ENCODE measurements around the gene PALD1. TPM values are rescaled to one million over a fixed set of nuclear protein-coding genes. Genes with fewer than 3 reads are reported as not detected.

The PALD1 gene
- total RNA-seq, 2 donors from 2014 or later: 17.3 to 19.7 TPM

DNA sequence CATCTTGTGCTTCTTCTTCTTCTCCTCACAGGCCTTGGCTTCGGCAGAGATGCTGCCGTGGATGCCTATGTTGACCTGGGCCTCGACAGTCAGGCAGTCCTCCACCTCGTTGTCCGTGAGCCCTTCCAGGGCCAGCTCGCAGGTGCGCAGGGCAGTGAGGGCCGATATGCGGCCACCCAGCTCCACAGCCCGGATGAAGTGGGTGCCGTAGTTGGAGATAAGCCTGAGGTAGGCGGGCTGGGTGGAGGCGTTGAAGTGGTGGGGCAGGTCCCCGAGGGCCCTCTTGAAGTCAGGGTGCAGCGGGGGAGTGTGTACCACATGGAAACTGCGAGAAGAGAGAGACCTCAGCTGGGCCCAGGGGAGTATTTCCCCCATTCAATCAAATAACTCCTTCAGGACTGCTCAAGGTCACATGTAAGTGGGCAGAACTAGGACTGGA, 120.3 kb downstream of the PALD1 start:
- Mint-ChIP-seq H3K36me3 (ENCODE audit: low read depth) (no peaks in the 10 kb centered on the region), H3K4me1 (peaks cover 13% of the 10 kb centered on the region), H3K4me3 (no peak overlapping the region), H3K9me3 (no peaks in the 10 kb centered on the region), H3K27ac (no peak overlapping the region), H3K27me3 (ENCODE audit: insufficient read depth) (no peaks in the 10 kb centered on the region)
- TF ChIP-seq, protein P1, sequence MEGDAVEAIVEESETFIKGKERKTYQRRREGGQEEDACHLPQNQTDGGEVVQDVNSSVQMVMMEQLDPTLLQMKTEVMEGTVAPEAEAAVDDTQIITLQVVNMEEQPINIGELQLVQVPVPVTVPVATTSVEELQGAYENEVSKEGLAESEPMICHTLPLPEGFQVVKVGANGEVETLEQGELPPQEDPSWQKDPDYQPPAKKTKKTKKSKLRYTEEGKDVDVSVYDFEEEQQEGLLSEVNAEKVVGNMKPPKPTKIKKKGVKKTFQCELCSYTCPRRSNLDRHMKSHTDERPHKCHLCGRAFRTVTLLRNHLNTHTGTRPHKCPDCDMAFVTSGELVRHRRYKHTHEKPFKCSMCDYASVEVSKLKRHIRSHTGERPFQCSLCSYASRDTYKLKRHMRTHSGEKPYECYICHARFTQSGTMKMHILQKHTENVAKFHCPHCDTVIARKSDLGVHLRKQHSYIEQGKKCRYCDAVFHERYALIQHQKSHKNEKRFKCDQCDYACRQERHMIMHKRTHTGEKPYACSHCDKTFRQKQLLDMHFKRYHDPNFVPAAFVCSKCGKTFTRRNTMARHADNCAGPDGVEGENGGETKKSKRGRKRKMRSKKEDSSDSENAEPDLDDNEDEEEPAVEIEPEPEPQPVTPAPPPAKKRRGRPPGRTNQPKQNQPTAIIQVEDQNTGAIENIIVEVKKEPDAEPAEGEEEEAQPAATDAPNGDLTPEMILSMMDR (conservative IDR thresholded peaks at IDR 0.05): no peak
- H3K27me3 ChIP-seq (ENCODE audit: control insufficient read depth, insufficient read depth, low read length, poor library complexity, severe bottlenecking): no peaks in the 10 kb centered on the region
- no peak for DNase-seq
- WGBS, 2 experiments (ENCODE audit: insufficient coverage in 1 of 2, insufficient read length in 1 of 2): 87 to 88% methylated on average over 8 to 16 of the region's 16 CpGs
- no peak overlapping the region for H3K4me3 ChIP-seq (ENCODE audit: low read length)
- no peak overlapping the region for H3K27ac ChIP-seq (ENCODE audit: low read depth, low read length)
- no peaks in the 10 kb centered on the region for H3K36me3 ChIP-seq (ENCODE audit: control insufficient read depth, insufficient read depth, low read length)
- H3K9ac ChIP-seq (ENCODE audit: extremely low read depth, low read length, poor library complexity, severe bottlenecking): no peak overlapping the region
- no peaks in the 10 kb centered on the region for H3K4me1 ChIP-seq (ENCODE audit: control insufficient read depth, insufficient read depth, low read length)
- no peaks in the 10 kb centered on the region for H3K9me3 ChIP-seq (ENCODE audit: control insufficient read depth, low read length)

DNA sequence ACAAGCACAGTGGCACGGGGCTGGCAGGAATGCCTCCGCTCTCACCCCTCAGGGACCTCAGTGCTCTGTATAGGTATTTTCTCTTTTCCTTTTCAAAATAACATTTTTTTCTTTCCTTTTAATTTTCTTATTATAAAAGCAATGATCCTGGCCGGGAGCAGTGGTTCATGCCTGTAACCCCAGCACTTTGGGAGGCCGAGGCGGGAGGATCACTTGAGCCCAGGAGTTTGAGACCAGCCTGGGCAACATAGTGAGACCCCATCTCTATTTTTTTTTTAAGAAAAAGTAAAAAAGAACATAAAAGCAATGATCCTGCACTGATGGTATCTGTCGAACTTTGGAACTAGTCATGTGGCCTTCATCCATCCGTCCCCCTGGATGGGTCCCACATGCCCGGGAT, 120.8 kb downstream of the PALD1 start:
- Mint-ChIP-seq H3K27ac (no peak overlapping the region), H3K36me3 (ENCODE audit: low read depth) (no peaks in the 10 kb centered on the region)
- WGBS, 2 experiments (ENCODE audit: insufficient coverage in 1 of 2, insufficient read length in 1 of 2): 85 to 90% methylated on average over 6 to 8 of the region's 8 CpGs

DNA sequence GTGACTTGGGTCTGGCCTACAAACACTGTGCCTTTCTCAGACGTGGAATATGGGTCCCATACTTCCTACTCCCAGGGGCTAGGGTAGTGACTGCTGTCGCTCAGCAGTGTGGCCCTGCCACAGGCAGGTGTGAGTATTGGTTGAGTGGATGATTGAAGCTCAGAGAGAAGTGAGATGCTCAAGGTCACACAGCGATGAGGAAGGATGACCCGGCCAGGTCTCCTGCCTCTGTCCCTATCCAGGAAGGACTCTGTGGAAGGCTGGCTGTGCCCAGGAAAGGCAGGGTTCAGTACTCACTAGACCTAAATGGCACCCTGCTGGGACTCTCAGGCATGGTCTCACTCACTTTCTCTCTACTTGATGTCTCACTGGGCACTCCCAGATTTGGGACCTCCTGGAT, 121.2 kb downstream of the PALD1 start:
- Mint-ChIP-seq H3K36me3 (ENCODE audit: low read depth) (no peaks in the 10 kb centered on the region), H3K4me1 (peaks cover 13% of the 10 kb centered on the region), H3K27ac (no peak overlapping the region), H3K9me3 (no peaks in the 10 kb centered on the region), H3K27me3 (ENCODE audit: insufficient read depth) (no peaks in the 10 kb centered on the region), H3K4me3 (no peak overlapping the region)
- Histone ChIP-seq H3K36me3 (ENCODE audit: control insufficient read depth, insufficient read depth, low read length) (no peaks in the 10 kb centered on the region), H3K27me3 (ENCODE audit: control insufficient read depth, insufficient read depth, low read length, poor library complexity, severe bottlenecking) (no peaks in the 10 kb centered on the region), H3K9ac (ENCODE audit: extremely low read depth, low read length, poor library complexity, severe bottlenecking) (no peak overlapping the region), H3K27ac (ENCODE audit: low read depth, low read length) (no peak overlapping the region), H3K9me3 (ENCODE audit: control insufficient read depth, low read length) (no peaks in the 10 kb centered on the region), H3K4me1 (ENCODE audit: control insufficient read depth, insufficient read depth, low read length) (no peaks in the 10 kb centered on the region), H3K4me3 (ENCODE audit: low read length) (no peak overlapping the region)
- TF ChIP-seq, protein P1 (conservative IDR thresholded peaks at IDR 0.05): no peak
- WGBS, 2 experiments (ENCODE audit: insufficient coverage in 1 of 2, insufficient read length in 1 of 2): 98 to 100% methylated on average over 3 to 4 of the region's 4 CpGs
- no peak for DNase-seq

More for the DNA sequence above, 120.8 kb downstream of the PALD1 start:
- no peak for DNase-seq
- H3K4me1 Mint-ChIP-seq: peaks cover 13% of the 10 kb centered on the region
- Histone ChIP-seq H3K27me3 (ENCODE audit: control insufficient read depth, insufficient read depth, low read length, poor library complexity, severe bottlenecking) (no peaks in the 10 kb centered on the region), H3K4me3 (ENCODE audit: low read length) (no peak overlapping the region), H3K4me1 (ENCODE audit: control insufficient read depth, insufficient read depth, low read length) (no peaks in the 10 kb centered on the region), H3K27ac (ENCODE audit: low read depth, low read length) (no peak overlapping the region), H3K9ac (ENCODE audit: extremely low read depth, low read length, poor library complexity, severe bottlenecking) (no peak overlapping the region), H3K36me3 (ENCODE audit: control insufficient read depth, insufficient read depth, low read length) (no peaks in the 10 kb centered on the region), H3K9me3 (ENCODE audit: control insufficient read depth, low read length) (no peaks in the 10 kb centered on the region)
- no peak overlapping the region for H3K4me3 Mint-ChIP-seq
- no peaks in the 10 kb centered on the region for H3K9me3 Mint-ChIP-seq
- TF ChIP-seq, protein P1 (conservative IDR thresholded peaks at IDR 0.05): no peak
- H3K27me3 Mint-ChIP-seq (ENCODE audit: insufficient read depth): no peaks in the 10 kb centered on the region
